Measurements from ENCODE around the gene RNF175. TPM values are rescaled to one million over a fixed set of nuclear protein-coding genes. Genes with fewer than 3 reads are reported as not detected.

The RNF175 gene
- 1 to 10 TPM in 2 of 7 donors, under 1 TPM in 4, not detected in 1; 0.32 to 1.9 (median 0.51) TPM for total RNA-seq
- under 1 TPM; 0.26 to 0.48 (median 0.28) TPM for polyA plus RNA-seq
- long read RNA-seq, donor 1 = 0 reads
- long read RNA-seq, donor 2 = 0 reads

GRCh38 chr4:153759407-153760316 lies at the start of gene RNF175:
RNF175 (minus strand) TSS chr4:153760024; CDS start chr4:153759862, 162 bp downstream.
- Histone ChIP-seq H3K27ac (no peak within 1 kb of the TSS), H3K36me3 (no peaks in the 10 kb centered on the region), H3K9me3 (no peaks in the 10 kb centered on the region), H3K27me3 (replicated peaks in 1 of 7) (peaks cover 0 to 48% (median 17%) of the 10 kb centered on the region in 7 donors), H3K4me1 (peaks cover 0 to 13% (median 8%) of the 10 kb centered on the region in 6 donors), H3K4me3 (peak within 1 kb of the TSS; percentile 25 to 68 (median 36))
- DNase-seq = peak; percentile 75
- intact Hi-C loops (cut with DNase I; ENCODE audit: low total_unique reads) = loop anchor here (10.0 kb wide), 1 partner anchor 125 kb away; no protein-coding TSS in a partner anchor
- TF ChIP-seq POLR2AphosphoS5 (IDR thresholded peaks at IDR 0.05) = no peak
- no peak for TF ChIP-seq POLR2A (IDR thresholded peaks at IDR 0.05)
- TF ChIP-seq CTCF (IDR thresholded peaks at IDR 0.05 in 8 of 11, conservative IDR thresholded peaks at IDR 0.05 in 3 of 11) = no peak
- 8 to 21% (median 14%) methylated on average over 51 to 76 of the region's 76 CpGs for WGBS, 5 donors

GRCh38 chr4:153809307-153809706 lies 49.5 kb upstream of the RNF175 start:
- H3K27ac ChIP-seq = peak overlapping the region in 2 of 8 donors; percentile 30 to 34
- TF ChIP-seq CTCF (IDR thresholded peaks at IDR 0.05 in 8 of 11, conservative IDR thresholded peaks at IDR 0.05 in 3 of 11) = no peak
- no peak for TF ChIP-seq POLR2AphosphoS5 (IDR thresholded peaks at IDR 0.05)
- no peak for TF ChIP-seq POLR2A (IDR thresholded peaks at IDR 0.05)
- no peaks in the 10 kb centered on the region for H3K36me3 ChIP-seq
- intact Hi-C loops (cut with DNase I; ENCODE audit: low total_unique reads) = no loop called here
- peaks cover 0 to 7% (median 0%) of the 10 kb centered on the region in 7 donors for H3K27me3 ChIP-seq (replicated peaks in 1 of 7)
- H3K9me3 ChIP-seq = no peaks in the 10 kb centered on the region
- no peak overlapping the region for H3K4me3 ChIP-seq
- DNase-seq = no peak
- peaks cover 0 to 7% (median 0%) of the 10 kb centered on the region in 6 donors for H3K4me1 ChIP-seq

GRCh38 chr4:153808175-153808574 lies 48.4 kb upstream of the RNF175 start:
- TF ChIP-seq POLR2AphosphoS5 (IDR thresholded peaks at IDR 0.05) (no peak), CTCF (IDR thresholded peaks at IDR 0.05 in 8 of 11, conservative IDR thresholded peaks at IDR 0.05 in 3 of 11) (no peak), POLR2A (IDR thresholded peaks at IDR 0.05) (no peak)
- H3K4me1 ChIP-seq = peaks cover 0 to 7% (median 0%) of the 10 kb centered on the region in 6 donors
- 70 to 95% (median 85%) methylated on average over 1 of the region's 1 CpG for WGBS, 5 donors
- H3K27me3 ChIP-seq (replicated peaks in 1 of 7) = no peaks in the 10 kb centered on the region
- H3K27ac ChIP-seq = no peak overlapping the region
- intact Hi-C loops (cut with DNase I; ENCODE audit: low total_unique reads) = no loop called here
- DNase-seq = no peak
- no peaks in the 10 kb centered on the region for H3K9me3 ChIP-seq
- no peaks in the 10 kb centered on the region for H3K36me3 ChIP-seq
- H3K4me3 ChIP-seq = no peak overlapping the region

GRCh38 chr4:153806073-153806472 lies 46.2 kb upstream of the RNF175 start:
- Histone ChIP-seq H3K4me1 (peaks cover 0 to 7% (median 0%) of the 10 kb centered on the region in 6 donors), H3K4me3 (no peak overlapping the region), H3K9me3 (no peaks in the 10 kb centered on the region), H3K36me3 (no peaks in the 10 kb centered on the region), H3K27ac (no peak overlapping the region), H3K27me3 (replicated peaks in 1 of 7) (no peaks in the 10 kb centered on the region)
- 92 to 96% (median 94%) methylated on average over 30 of the region's 30 CpGs for WGBS, 5 donors
- TF ChIP-seq CTCF (IDR thresholded peaks at IDR 0.05 in 8 of 11, conservative IDR thresholded peaks at IDR 0.05 in 3 of 11) (no peak), POLR2AphosphoS5 (IDR thresholded peaks at IDR 0.05) (no peak), POLR2A (IDR thresholded peaks at IDR 0.05) (no peak)
- intact Hi-C loops (cut with DNase I; ENCODE audit: low total_unique reads) = no loop called here
- DNase-seq = no peak

Measured in spleen (tissue), 13 donors.